Lower leg skin (tissue), 4 donors: ENCODE data around the gene PCDHB6. TPM values are rescaled to one million over a fixed set of nuclear protein-coding genes. Genes with fewer than 3 reads are reported as not detected.
"Not testable (repeated sequence)": the region's sequence is repeated elsewhere in the genome, so short reads cannot be mapped to it uniquely, and the experiment has no call there.

ENCODE experiments used
- DNase-seq, 2 donors: peaks; one replicate each; pipeline ENCODE4 v3.0.0-alpha.2; 2019; ENCODE audit warnings: low spot score in 2 of 2
- H3K4me3 ChIP-seq: fragments of 200-600 bp; sonication (generic); 2 replicates; pipeline ENCODE4 v1.5.1; 2017; ENCODE audit warnings: mild to moderate bottlenecking, low read depth; ENCODE audit not compliant: poor library complexity, severe bottlenecking
- CTCF ChIP-seq, 3 donors: fragments of 450-650 bp; IDR thresholded peaks; one replicate each; pipeline ENCODE4 v1.5.1; 2016; ENCODE audit warnings: antibody characterized with exemption in 3 of 3, mild to moderate bottlenecking in 3 of 3, moderate library complexity in 2 of 3
- POLR2A ChIP-seq, 2 donors: fragments of 450-650 bp; IDR thresholded peaks; one replicate each; pipeline ENCODE4 v1.6.1; 2016 to 2017; ENCODE audit warnings: antibody characterized with exemption in 2 of 2, mild to moderate bottlenecking in 1 of 2, moderate library complexity in 1 of 2
- WGBS, 2 donors: methylation state at CpG; one replicate each; pipeline ENCODE4 v1.1.5; 2018; 5-methylcytosine and 5-hydroxymethylcytosine counted together
- intact Hi-C: fragments of 100-400 bp; cut with DNase I; formaldehyde crosslinking; loops from one replicate; pipeline ENCODE4 v1.15.0; 2023; ENCODE audit warnings: low total_unique reads
- total RNA-seq, 4 donors: library from RNA; depleted of rRNA; stranded (reverse); fragments of >200 nt; gene quantifications; one replicate each; pipeline ENCODE4 v1.1.0, GENCODE V29; 2016

The PCDHB6 gene
- total RNA-seq, 4 donors from 2014 or later: 0.93 to 1.3 (median 1.3) TPM; not detected in 1

GRCh38 chr5:141150224-141150992, 551 bp downstream of the PCDHB6 start:
- no peak overlapping the region for H3K4me3 ChIP-seq
- DNase-seq: no peak
- TF ChIP-seq CTCF (IDR thresholded peaks at IDR 0.05) (no peak), POLR2A (IDR thresholded peaks at IDR 0.05) (no peak)
- intact Hi-C loops: no loop called here
- 40 to 47% methylated on average over 23 to 33 of the region's 33 CpGs for WGBS, 2 donors

GRCh38 chr5:141150993-141151325, 1.1 kb downstream of the PCDHB6 start:
- intact Hi-C loops: no loop called here
- no peak overlapping the region for H3K4me3 ChIP-seq
- no peak for TF ChIP-seq POLR2A (IDR thresholded peaks at IDR 0.05)
- TF ChIP-seq CTCF (IDR thresholded peaks at IDR 0.05): no peak
- 36 to 46% methylated on average over 13 of the region's 13 CpGs for WGBS, 2 donors
- no peak for DNase-seq

GRCh38 chr5:141151632-141152031, 1.8 kb downstream of the PCDHB6 start:
- H3K4me3 ChIP-seq, DNase-seq: not testable (repeated sequence)
- WGBS, 2 donors: 21 to 41% methylated on average over 11 to 21 of the region's 41 CpGs

GRCh38 chr5:141152096-141152495, 2.2 kb downstream of the PCDHB6 start:
- H3K4me3 ChIP-seq, intact Hi-C loops, DNase-seq: not testable (repeated sequence)
- WGBS, 2 donors: 29% methylated on average over 7 to 11 of the region's 36 CpGs

More at GRCh38 chr5:141151632-141152031, 1.8 kb downstream of the PCDHB6 start:
- intact Hi-C loops: not testable (repeated sequence)

GRCh38 chr5:141155540-141156374, 5.9 kb downstream of the PCDHB6 start:
- no peak for DNase-seq
- intact Hi-C loops: no loop called here
- WGBS, 2 donors: 28 to 40% methylated on average over 21 of the region's 21 CpGs
- TF ChIP-seq POLR2A (IDR thresholded peaks at IDR 0.05): no peak
- no peak for TF ChIP-seq CTCF (IDR thresholded peaks at IDR 0.05)
- no peak overlapping the region for H3K4me3 ChIP-seq

- 42 to 45% methylated on average over 25 to 38 of the region's 38 CpGs for WGBS, 2 donors
- H3K4me3 ChIP-seq, intact Hi-C loops, DNase-seq: not testable (repeated sequence)
Measured at GRCh38 chr5:141157356-141157755, 7.5 kb downstream of the PCDHB6 start.

GRCh38 chr5:141157901-141158300, 8.0 kb downstream of the PCDHB6 start:
- 18 to 46% methylated on average over 5 to 15 of the region's 28 CpGs for WGBS, 2 donors
- H3K4me3 ChIP-seq, DNase-seq, intact Hi-C loops: not testable (repeated sequence)
